ENCODE results near the gene GGA2. TPM values are rescaled to one million over a fixed set of nuclear protein-coding genes. Genes with fewer than 3 reads are reported as not detected.
"Not testable (repeated sequence)": the region's sequence is repeated elsewhere in the genome, so short reads cannot be mapped to it uniquely, and the experiment has no call there.

GGA2 gene
- total RNA-seq, 1 experiment from 2014 or later: 85.1 TPM

- H3K4me3 ChIP-seq: no peak overlapping the region
- H3K9me2 ChIP-seq (ENCODE audit: insufficient read depth): no peaks in the 10 kb centered on the region
- no peaks in the 10 kb centered on the region for H3K79me2 ChIP-seq (ENCODE audit: low read depth)
- H3K36me3 ChIP-seq (ENCODE audit: low read depth): peaks cover 27% of the 10 kb centered on the region
- ChIA-PET CTCF (no interaction called here), POLR2A (ENCODE audit: unreplicated experiment) (no interaction called here)
- no peak overlapping the region for H2AFZ ChIP-seq
- no peaks in the 10 kb centered on the region for H4K20me1 ChIP-seq (ENCODE audit: insufficient read depth)
- no peak for TF ChIP-seq CTCF (conservative IDR thresholded peaks at IDR 0.05)
- no peak for TF ChIP-seq EZH2 (IDR thresholded peaks at IDR 0.05; ENCODE audit: low read depth)
- H3K4me2 ChIP-seq: no peak overlapping the region
- H3F3A ChIP-seq (ENCODE audit: insufficient read depth, low read depth): no peaks in the 10 kb centered on the region
- H3K4me1 ChIP-seq (replicated peaks; ENCODE audit: insufficient read depth): no peaks in the 10 kb centered on the region
- no peak overlapping the region for H3K27ac ChIP-seq
- no peak for DNase-seq
- H3K27me3 ChIP-seq (ENCODE audit: insufficient read depth, low read depth): no peaks in the 10 kb centered on the region
- no TSS peak for BruUV-seq (replicated peaks)
- intact Hi-C loops (cut with micrococcal nuclease; ENCODE audit: unreplicated experiment): no loop called here
- H3K9me3 ChIP-seq (ENCODE audit: insufficient read depth, low read depth): no peaks in the 10 kb centered on the region
Observed at GRCh38 chr16:23549938-23550337, 39.6 kb upstream of the GGA2 start.

GRCh38 chr16:23544436-23544835 is 34.1 kb upstream of the GGA2 start:
- no peak for TF ChIP-seq CTCF (conservative IDR thresholded peaks at IDR 0.05)
- TF ChIP-seq EZH2 (IDR thresholded peaks at IDR 0.05; ENCODE audit: low read depth): no peak
- no TSS peak for BruUV-seq (replicated peaks)
- H3K36me3 ChIP-seq (ENCODE audit: low read depth): peaks cover 24% of the 10 kb centered on the region

GRCh38 chr16:23540817-23541178 is 30.5 kb upstream of the GGA2 start:
- DNase-seq; H2AFZ ChIP-seq; H4K20me1 ChIP-seq (ENCODE audit: insufficient read depth); H3K9me3 ChIP-seq (ENCODE audit: insufficient read depth, low read depth); H3K9me2 ChIP-seq (ENCODE audit: insufficient read depth); H3K79me2 ChIP-seq (ENCODE audit: low read depth); H3K27ac ChIP-seq; H3K4me3 ChIP-seq; BruUV-seq (replicated peaks); H3K27me3 ChIP-seq (ENCODE audit: insufficient read depth, low read depth); H3K4me2 ChIP-seq; H3F3A ChIP-seq (ENCODE audit: insufficient read depth, low read depth); intact Hi-C loops (cut with micrococcal nuclease; ENCODE audit: unreplicated experiment): not testable (repeated sequence)
- Histone ChIP-seq H3K36me3 (ENCODE audit: low read depth) (peaks cover 14% of the 10 kb centered on the region), H3K4me1 (replicated peaks; ENCODE audit: insufficient read depth) (peaks cover 18% of the 10 kb centered on the region)
- ChIA-PET CTCF (interaction anchor here (1.2 kb wide), 1 partner anchor 56 kb away, joined by 8 read pairs; no protein-coding TSS in a partner anchor), POLR2A (ENCODE audit: unreplicated experiment) (interaction anchor here (0.7 kb wide), 1 partner anchor 1210 kb away, joined by 4 read pairs; no protein-coding TSS in a partner anchor)

More at GRCh38 chr16:23544436-23544835, 34.1 kb upstream of the GGA2 start:
- H3K4me3 ChIP-seq: no peak overlapping the region
- ChIA-PET CTCF (no interaction called here), POLR2A (ENCODE audit: unreplicated experiment) (no interaction called here)
- H2AFZ ChIP-seq: no peak overlapping the region
- no peaks in the 10 kb centered on the region for H3K79me2 ChIP-seq (ENCODE audit: low read depth)
- H3F3A ChIP-seq (ENCODE audit: insufficient read depth, low read depth): no peaks in the 10 kb centered on the region
- no peak overlapping the region for H3K27ac ChIP-seq
- no peaks in the 10 kb centered on the region for H3K9me2 ChIP-seq (ENCODE audit: insufficient read depth)
- intact Hi-C loops (cut with micrococcal nuclease; ENCODE audit: unreplicated experiment): no loop called here
- H3K27me3 ChIP-seq (ENCODE audit: insufficient read depth, low read depth): no peaks in the 10 kb centered on the region
- no peaks in the 10 kb centered on the region for H4K20me1 ChIP-seq (ENCODE audit: insufficient read depth)
- peaks cover 6% of the 10 kb centered on the region for H3K4me1 ChIP-seq (replicated peaks; ENCODE audit: insufficient read depth)
- DNase-seq: no peak
- no peak overlapping the region for H3K4me2 ChIP-seq
- no peaks in the 10 kb centered on the region for H3K9me3 ChIP-seq (ENCODE audit: insufficient read depth, low read depth)
